DND-41 (cell line): ENCODE results near the gene DPEP1.

Source experiments
- EZH2 ChIP-seq: IDR thresholded peaks from 3 replicates; pipeline ENCODE4 v1.6.1; 2012; ENCODE audit warnings: borderline replicate concordance, low read depth, mild to moderate bottlenecking, moderate library complexity, low read length, inconsistent platforms; ENCODE audit not compliant: severe bottlenecking
- TF ChIP-seq, protein P1 (sequence below): IDR thresholded peaks from 2 replicates; pipeline ENCODE4 v1.5.1; 2012; ENCODE audit warnings: borderline replicate concordance, low read length, moderate library complexity, mild to moderate bottlenecking; ENCODE audit not compliant: poor library complexity, severe bottlenecking; ENCODE audit errors: extremely low read depth

DNA sequence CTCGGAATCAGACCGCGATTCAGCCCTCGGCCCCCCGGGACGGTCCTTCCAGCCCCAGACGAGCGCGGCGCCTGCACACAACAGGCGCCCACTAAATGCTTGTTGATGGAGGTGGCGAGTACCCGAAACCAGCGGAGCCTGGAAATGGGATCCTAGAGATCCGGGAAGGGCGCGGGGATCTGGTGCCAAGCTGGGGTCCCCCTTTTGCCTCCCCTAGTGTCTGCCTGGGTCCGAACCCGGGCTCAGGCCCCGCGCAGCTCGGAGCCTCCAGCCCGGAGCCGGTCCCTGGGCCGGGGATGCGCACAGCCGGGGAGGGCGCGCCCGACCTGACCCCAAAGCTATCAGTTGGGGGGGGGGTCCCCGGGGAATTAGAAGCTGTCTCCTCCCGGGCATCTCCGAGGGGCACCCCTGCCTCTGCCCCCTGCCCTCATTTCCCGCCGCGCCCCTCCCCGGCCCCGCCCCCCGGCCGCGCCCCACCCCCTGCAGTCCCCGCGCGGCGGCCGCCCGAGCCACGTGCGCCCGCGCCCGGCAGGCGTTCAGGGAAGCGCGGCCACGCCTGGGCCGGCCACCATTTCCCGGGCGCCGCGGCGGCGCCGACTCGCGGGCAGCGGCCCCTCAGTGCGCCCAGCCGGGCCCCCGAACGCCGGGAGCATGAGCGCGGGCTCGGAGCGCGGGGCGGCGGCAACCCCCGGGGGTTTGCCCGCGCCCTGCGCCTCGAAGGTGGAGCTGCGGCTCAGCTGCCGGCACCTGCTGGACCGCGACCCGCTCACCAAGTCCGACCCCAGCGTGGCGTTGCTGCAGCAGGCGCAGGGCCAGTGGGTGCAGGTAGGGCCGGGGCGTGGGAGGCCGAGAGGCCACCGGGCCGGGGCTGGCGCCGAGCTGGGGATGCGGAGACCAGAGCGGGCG lies 37.9 kb upstream of the DPEP1 start, which contains the start of gene CPNE7:
- TF ChIP-seq, protein P1, sequence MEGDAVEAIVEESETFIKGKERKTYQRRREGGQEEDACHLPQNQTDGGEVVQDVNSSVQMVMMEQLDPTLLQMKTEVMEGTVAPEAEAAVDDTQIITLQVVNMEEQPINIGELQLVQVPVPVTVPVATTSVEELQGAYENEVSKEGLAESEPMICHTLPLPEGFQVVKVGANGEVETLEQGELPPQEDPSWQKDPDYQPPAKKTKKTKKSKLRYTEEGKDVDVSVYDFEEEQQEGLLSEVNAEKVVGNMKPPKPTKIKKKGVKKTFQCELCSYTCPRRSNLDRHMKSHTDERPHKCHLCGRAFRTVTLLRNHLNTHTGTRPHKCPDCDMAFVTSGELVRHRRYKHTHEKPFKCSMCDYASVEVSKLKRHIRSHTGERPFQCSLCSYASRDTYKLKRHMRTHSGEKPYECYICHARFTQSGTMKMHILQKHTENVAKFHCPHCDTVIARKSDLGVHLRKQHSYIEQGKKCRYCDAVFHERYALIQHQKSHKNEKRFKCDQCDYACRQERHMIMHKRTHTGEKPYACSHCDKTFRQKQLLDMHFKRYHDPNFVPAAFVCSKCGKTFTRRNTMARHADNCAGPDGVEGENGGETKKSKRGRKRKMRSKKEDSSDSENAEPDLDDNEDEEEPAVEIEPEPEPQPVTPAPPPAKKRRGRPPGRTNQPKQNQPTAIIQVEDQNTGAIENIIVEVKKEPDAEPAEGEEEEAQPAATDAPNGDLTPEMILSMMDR, result no peak
- no peak for TF ChIP-seq EZH2
